ENCODE data around the gene SECISBP2L.

DNA sequence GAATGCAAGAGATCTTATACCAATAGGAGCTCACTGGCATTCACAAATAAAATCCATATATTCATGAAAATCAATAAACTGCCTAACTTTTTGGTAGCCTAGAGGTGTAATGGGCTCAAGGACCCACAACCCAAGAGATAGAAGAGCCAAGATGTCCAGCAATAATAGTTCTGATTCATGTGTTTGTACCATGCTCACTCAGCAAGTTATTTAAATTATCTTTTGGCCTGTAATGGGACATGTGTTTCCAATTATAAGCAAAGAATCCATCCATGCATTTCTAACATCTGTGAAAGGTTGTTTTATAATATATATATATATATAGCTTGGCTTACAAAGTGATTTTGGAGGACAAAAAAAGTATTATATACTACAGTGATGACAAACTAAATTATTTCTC, 52.9 kb downstream of the SECISBP2L start:
- TF ChIP-seq POLR2AphosphoS5 (IDR thresholded peaks at IDR 0.05; ENCODE audit: low read depth, low read length): no peak
- TF ChIP-seq, protein P1, sequence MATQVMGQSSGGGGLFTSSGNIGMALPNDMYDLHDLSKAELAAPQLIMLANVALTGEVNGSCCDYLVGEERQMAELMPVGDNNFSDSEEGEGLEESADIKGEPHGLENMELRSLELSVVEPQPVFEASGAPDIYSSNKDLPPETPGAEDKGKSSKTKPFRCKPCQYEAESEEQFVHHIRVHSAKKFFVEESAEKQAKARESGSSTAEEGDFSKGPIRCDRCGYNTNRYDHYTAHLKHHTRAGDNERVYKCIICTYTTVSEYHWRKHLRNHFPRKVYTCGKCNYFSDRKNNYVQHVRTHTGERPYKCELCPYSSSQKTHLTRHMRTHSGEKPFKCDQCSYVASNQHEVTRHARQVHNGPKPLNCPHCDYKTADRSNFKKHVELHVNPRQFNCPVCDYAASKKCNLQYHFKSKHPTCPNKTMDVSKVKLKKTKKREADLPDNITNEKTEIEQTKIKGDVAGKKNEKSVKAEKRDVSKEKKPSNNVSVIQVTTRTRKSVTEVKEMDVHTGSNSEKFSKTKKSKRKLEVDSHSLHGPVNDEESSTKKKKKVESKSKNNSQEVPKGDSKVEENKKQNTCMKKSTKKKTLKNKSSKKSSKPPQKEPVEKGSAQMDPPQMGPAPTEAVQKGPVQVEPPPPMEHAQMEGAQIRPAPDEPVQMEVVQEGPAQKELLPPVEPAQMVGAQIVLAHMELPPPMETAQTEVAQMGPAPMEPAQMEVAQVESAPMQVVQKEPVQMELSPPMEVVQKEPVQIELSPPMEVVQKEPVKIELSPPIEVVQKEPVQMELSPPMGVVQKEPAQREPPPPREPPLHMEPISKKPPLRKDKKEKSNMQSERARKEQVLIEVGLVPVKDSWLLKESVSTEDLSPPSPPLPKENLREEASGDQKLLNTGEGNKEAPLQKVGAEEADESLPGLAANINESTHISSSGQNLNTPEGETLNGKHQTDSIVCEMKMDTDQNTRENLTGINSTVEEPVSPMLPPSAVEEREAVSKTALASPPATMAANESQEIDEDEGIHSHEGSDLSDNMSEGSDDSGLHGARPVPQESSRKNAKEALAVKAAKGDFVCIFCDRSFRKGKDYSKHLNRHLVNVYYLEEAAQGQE (IDR thresholded peaks at IDR 0.05; ENCODE audit: insufficient read depth in 1 of 2, low read depth in 2 of 2, low read length in 2 of 2): no peak
- no peak for TF ChIP-seq TAF1 (IDR thresholded peaks at IDR 0.05; ENCODE audit: borderline replicate concordance, insufficient read depth, low read length)
- TF ChIP-seq SIN3A (IDR thresholded peaks at IDR 0.05; ENCODE audit: borderline replicate concordance, insufficient read depth, low read length): no peak
- no peak for TF ChIP-seq FOXP2 (optimal IDR thresholded peaks at IDR 0.05; ENCODE audit: borderline replicate concordance, extremely low read depth, extremely low read length, insufficient read depth)
